Ovary (tissue), 9 donors: ENCODE data around the gene GAREM1. TPM values are rescaled to one million over a fixed set of nuclear protein-coding genes. Genes with fewer than 3 reads are reported as not detected.
"Not testable (repeated sequence)": the region's sequence is repeated elsewhere in the genome, so short reads cannot be mapped to it uniquely, and the experiment has no call there.

Source experiments
- DNase-seq, 5 donors: peaks; one replicate each; pipeline ENCODE4 v3.0.0-alpha.2; 2019 to 2020
- H3K27ac ChIP-seq, 2 donors: fragments of 200-600 bp; one replicate each; pipeline versions ENCODE4 v1.5.1 to v1.8.0; 2019 to 2022
- H3K27me3 ChIP-seq: fragments of 200-600 bp; one replicate; pipeline ENCODE4 v1.8.0; 2022
- H3K36me3 ChIP-seq: fragments of 200-600 bp; sonication (generic); one replicate; pipeline ENCODE4 v1.5.1; 2019
- H3K4me1 ChIP-seq: one replicate; pipeline ENCODE4 v1.8.1; 2013; ENCODE audit warnings: mild to moderate bottlenecking, moderate library complexity; ENCODE audit not compliant: insufficient read depth
- H3K4me3 ChIP-seq: fragments of 200-600 bp; sonication (generic); one replicate; pipeline ENCODE4 v1.5.1; 2017
- H3K9me3 ChIP-seq, 2 donors: fragments of 200-600 bp in 1 of 2; sonication (generic) in 1 of 2; one replicate each; pipeline versions ENCODE4 v1.5.1 to v1.8.1; 2013 to 2019; ENCODE audit warnings: mild to moderate bottlenecking in 1 of 2, moderate library complexity in 1 of 2
- EP300 ChIP-seq: sonication (generic); formaldehyde crosslinking; IDR thresholded peaks from one replicate; pipeline ENCODE4 v1.6.1; 2017; ENCODE audit warnings: antibody characterized with exemption
- POLR2A ChIP-seq: fragments of 450-650 bp; IDR thresholded peaks from one replicate; pipeline ENCODE4 v1.6.1; 2017; ENCODE audit warnings: antibody characterized with exemption, mild to moderate bottlenecking, moderate library complexity
- WGBS, 3 donors: extraction: QIAGEN DNeasy Blood & Tissue Kit in 1 of 3; methylation state at CpG; one replicate each; pipeline versions ENCODE4 v1.1.5 to v1.1.7; 2013 to 2017; 5-methylcytosine and 5-hydroxymethylcytosine counted together
- intact Hi-C, 4 donors: fragments of 100-400 bp; cut with DNase I; formaldehyde crosslinking; loops; one replicate each; pipeline versions ENCODE4 v1.11.0 to v1.15.1; 2022 to 2023
- polyA plus RNA-seq, 2 donors: library from polyadenylated mRNA; stranded (reverse); fragments of 200-250 nt in 1 of 2; fragments of 350-450 nt in 1 of 2; fragmentation: Illumina TruSeq in 1 of 2; extraction: RNeasy Lipid Tissue Mini Kit (QIAGEN cat#74804) in 1 of 2; gene quantifications; one replicate each; pipeline ENCODE4 v1.2.3, GENCODE V29; 2013 to 2014
- total RNA-seq, 7 donors: library from RNA; depleted of rRNA in 2 of 7; stranded (reverse); fragments of >200 nt in 2 of 7; fragmentation: NEBNext Ultra II Directional in 3 of 7; extraction: Animal tissue kit (Norgen Biotek cat#: 25700) in 3 of 7; gene quantifications; one replicate each; pipeline versions ENCODE4 v1.1.0 to v1.2.4, GENCODE V29; 2016 to 2023
- TF ChIP-seq, protein P1 (sequence below), 3 donors: fragments of 450-650 bp in 2 of 3; fragments of 200-600 bp in 1 of 3; IDR thresholded peaks; one replicate each; pipeline versions ENCODE4 v1.5.1 to v1.8.0; 2016 to 2022; ENCODE audit warnings: antibody characterized with exemption in 3 of 3, mild to moderate bottlenecking in 1 of 3
- donor health status: DM: no; HTN: no; CAD: no; lungs with moderate emphysema.
- donor health status: DM: no; HTN: no; CAD: no.
- donor health status: Bipolar disorder and iron deficiency.
- donor health status: DM: yes; HTN: yes; CAD: no.
- donor health status: DM: no; HTN: no; CAD: no.
- donor health status: DM: yes; HTN: yes; CAD: no.

GAREM1 gene
- total and polyA plus RNA-seq, 9 donors: 2.7 to 15.2 (median 7.1) TPM

DNA sequence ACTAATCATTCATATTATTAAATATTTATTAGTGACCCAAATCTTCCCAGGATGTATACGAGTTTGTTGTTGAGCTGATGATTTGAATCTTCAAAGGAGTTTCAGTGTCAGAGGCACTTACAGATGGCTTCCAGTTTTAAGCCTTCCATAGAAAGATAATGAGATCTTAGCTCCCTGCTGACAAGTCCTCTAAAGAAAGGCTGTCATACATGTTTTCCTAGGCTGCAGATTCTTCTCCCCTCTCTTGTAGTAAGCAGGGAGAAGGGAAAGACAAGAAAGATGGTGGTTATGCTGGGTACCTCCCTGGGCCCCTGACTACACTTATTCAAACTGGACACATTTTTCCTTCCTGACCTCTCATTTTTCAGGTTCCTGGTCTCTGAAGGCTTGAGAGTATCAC lies 8.1 kb upstream of the GAREM1 start:
- WGBS, 3 donors: 52 to 60% (median 59%) methylated on average over 1 of the region's 1 CpG
- TF ChIP-seq EP300 (no peak), POLR2A (no peak)
- TF ChIP-seq, protein P1, sequence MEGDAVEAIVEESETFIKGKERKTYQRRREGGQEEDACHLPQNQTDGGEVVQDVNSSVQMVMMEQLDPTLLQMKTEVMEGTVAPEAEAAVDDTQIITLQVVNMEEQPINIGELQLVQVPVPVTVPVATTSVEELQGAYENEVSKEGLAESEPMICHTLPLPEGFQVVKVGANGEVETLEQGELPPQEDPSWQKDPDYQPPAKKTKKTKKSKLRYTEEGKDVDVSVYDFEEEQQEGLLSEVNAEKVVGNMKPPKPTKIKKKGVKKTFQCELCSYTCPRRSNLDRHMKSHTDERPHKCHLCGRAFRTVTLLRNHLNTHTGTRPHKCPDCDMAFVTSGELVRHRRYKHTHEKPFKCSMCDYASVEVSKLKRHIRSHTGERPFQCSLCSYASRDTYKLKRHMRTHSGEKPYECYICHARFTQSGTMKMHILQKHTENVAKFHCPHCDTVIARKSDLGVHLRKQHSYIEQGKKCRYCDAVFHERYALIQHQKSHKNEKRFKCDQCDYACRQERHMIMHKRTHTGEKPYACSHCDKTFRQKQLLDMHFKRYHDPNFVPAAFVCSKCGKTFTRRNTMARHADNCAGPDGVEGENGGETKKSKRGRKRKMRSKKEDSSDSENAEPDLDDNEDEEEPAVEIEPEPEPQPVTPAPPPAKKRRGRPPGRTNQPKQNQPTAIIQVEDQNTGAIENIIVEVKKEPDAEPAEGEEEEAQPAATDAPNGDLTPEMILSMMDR (IDR thresholded peaks at IDR 0.05): no peak
- Histone ChIP-seq H3K27ac (no peak overlapping the region), H3K9me3 (no peaks in the 10 kb centered on the region), H3K27me3 (no peaks in the 10 kb centered on the region), H3K4me1 (no peaks in the 10 kb centered on the region), H3K4me3 (no peak overlapping the region), H3K36me3 (no peaks in the 10 kb centered on the region)
- DNase-seq: no peak
- intact Hi-C loops: loop anchor here in 1 of 4 donors (10.0 kb wide), 1 partner anchor 194 kb away; no protein-coding TSS in a partner anchor

DNA sequence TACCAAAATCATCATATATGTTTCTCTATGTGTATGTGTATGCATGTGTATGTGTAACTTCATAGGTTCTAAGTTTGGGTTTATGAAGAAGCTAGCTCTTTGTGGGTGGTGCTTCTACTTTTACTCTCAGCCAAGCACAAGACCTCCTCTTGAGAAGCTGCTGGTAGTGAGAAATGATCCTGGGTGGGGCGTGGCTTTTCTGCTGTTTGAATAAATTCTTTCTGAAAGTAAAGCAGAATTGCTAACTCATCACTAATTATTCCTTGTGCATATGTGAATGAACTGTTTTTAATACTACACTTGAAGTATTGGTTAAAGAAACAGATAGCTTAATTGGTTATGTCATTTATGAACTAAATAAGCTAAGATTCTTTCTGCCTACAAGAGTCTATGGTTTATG lies 7.6 kb upstream of the GAREM1 start:
- no peak overlapping the region for H3K27ac ChIP-seq
- no peaks in the 10 kb centered on the region for H3K4me1 ChIP-seq
- H3K36me3 ChIP-seq: no peaks in the 10 kb centered on the region
- no peaks in the 10 kb centered on the region for H3K27me3 ChIP-seq
- no peaks in the 10 kb centered on the region for H3K9me3 ChIP-seq
- no peak for DNase-seq
- H3K4me3 ChIP-seq: no peak overlapping the region
- 61 to 74% (median 68%) methylated on average over 1 of the region's 1 CpG for WGBS, 3 donors
- TF ChIP-seq, protein P1 (IDR thresholded peaks at IDR 0.05): no peak
- TF ChIP-seq EP300: no peak
- no peak for TF ChIP-seq POLR2A
- intact Hi-C loops: loop anchor here in 1 of 4 donors (10.0 kb wide), 1 partner anchor 194 kb away; no protein-coding TSS in a partner anchor

DNA sequence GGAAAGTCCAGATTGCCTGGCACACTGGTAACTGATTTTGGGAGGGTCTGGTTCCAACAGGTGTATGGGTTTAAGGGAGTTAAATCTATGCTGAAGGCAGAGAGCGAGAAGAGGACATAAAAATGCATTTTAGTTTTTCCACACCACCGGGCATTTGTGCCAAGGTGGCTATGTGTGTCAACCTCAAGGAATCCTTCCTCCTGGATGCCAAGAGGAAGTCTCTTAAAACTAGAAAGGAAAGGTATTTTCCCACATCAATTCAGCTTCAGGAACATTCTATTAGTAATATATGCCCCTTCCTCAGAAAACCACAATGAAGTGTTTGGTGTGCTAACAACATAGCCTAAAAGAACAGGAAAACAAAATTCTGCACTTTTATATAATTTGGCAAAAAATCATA lies 5.4 kb upstream of the GAREM1 start:
- intact Hi-C loops: loop anchor here in 1 of 4 donors (10.0 kb wide), 1 partner anchor 191 kb away; no protein-coding TSS in a partner anchor
- Histone ChIP-seq H3K4me3 (no peak overlapping the region), H3K27ac (no peak overlapping the region), H3K36me3 (no peaks in the 10 kb centered on the region), H3K9me3 (no peaks in the 10 kb centered on the region), H3K4me1 (no peaks in the 10 kb centered on the region), H3K27me3 (no peaks in the 10 kb centered on the region)
- 71 to 83% (median 81%) methylated on average over 2 of the region's 2 CpGs for WGBS, 3 donors
- TF ChIP-seq, protein P1 (IDR thresholded peaks at IDR 0.05): no peak
- no peak for TF ChIP-seq POLR2A
- no peak for TF ChIP-seq EP300
- no peak for DNase-seq

DNA sequence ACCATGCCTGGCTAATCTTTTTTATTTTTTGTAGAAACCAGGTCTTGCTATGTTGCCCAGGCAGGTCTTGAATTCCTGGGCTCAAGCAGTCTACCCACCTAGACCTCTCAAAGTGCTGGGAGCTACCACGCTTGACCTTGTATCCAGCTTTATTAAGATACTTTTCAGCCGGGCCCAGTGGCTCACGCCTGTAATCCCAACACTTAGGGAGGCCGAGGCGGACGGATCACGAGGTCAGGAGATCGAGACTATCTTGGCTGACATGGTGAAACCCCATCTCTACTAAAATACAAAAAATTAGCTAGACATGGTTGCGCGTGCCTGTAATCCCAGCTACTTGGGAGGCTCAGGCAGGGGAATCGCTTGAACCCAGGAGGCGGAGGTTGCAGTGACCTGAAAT lies 4.4 kb upstream of the GAREM1 start:
- not testable (repeated sequence) for DNase-seq, H3K27me3 ChIP-seq, H3K4me3 ChIP-seq, H3K27ac ChIP-seq, H3K4me1 ChIP-seq, H3K9me3 ChIP-seq, H3K36me3 ChIP-seq
- WGBS, 3 donors: 93 to 97% (median 96%) methylated on average over 12 of the region's 12 CpGs
- intact Hi-C loops: loop anchor here in 1 of 4 donors (10.0 kb wide), 1 partner anchor 190 kb away; no protein-coding TSS in a partner anchor

DNA sequence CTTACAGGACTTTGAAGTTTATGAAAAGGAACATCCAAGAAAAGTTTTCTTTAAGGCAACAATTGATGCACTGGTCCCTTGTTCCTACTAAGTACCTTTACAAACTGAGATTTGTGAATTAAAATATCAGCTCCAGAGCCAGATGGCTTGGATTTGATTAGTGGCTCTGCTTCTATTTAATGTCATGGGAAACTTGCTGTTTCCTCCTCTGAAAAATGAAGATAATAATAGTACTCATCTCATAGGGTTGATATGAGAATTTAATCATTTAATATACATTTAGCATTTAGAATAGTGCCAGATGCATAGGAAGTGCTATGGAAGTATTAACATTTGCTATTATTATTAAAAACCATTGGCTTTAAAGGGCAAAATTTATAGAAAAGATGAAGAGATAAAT lies 2.6 kb upstream of the GAREM1 start:
- no peak for TF ChIP-seq POLR2A
- no peak for TF ChIP-seq EP300
- TF ChIP-seq, protein P1 (IDR thresholded peaks at IDR 0.05): no peak
- no peak overlapping the region for H3K4me3 ChIP-seq
- H3K9me3 ChIP-seq: no peaks in the 10 kb centered on the region
- intact Hi-C loops: loop anchor here in 3 of 4 donors (5.0 to 10.0 kb wide), 2 partner anchors 189 to 201 kb away; no protein-coding TSS in a partner anchor
- no peaks in the 10 kb centered on the region for H3K36me3 ChIP-seq
- no peak for DNase-seq
- H3K4me1 ChIP-seq: peaks cover 5% of the 10 kb centered on the region
- no peak overlapping the region for H3K27ac ChIP-seq
- H3K27me3 ChIP-seq: no peaks in the 10 kb centered on the region
